ENCODE results near the gene P2RY11.

P2RY11 gene

GRCh38 chr19:10093295-10094186, 18.0 kb upstream of the P2RY11 start:
- no peak for DNase-seq

GRCh38 chr19:10095622-10095947, 15.9 kb upstream of the P2RY11 start:
- no peak for DNase-seq

DNA sequence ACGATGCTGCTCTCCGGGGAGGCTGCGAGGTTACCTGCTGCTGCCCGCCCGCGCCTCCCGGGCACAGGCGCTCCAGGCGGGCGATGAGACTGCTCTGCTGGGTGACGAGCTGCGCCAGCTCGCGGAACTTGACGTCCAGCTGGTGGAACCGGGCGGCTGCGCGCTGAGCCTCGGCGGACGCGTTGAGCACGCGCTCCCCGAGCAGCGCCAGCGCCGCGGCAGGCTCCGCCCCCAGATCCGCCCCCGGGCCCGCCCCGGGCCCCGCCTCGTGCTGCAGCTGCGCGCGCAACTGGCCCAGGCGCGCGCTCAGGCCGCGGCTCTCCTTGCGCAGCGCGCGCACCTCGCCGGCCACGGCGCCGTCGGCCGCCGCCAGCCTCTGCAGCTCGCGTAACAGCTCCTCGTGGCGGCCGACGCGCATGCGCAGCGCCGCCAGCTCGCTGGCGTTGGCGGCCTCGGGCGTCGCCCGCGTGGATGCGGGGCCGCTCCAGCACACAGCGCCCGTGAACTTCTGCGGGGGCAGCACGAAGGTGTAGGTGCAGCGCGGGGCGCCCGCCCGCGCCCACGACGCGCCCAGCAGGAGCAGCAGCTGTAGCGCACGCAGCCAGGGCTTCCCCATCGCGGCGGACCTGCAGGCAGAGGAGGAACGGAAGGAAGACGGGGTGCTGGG, 15.4 kb upstream of the P2RY11 start:
- DNase-seq: peak; percentile 97

GRCh38 chr19:10096615-10096963, 14.9 kb upstream of the P2RY11 start:
- DNase-seq: no peak

DNA sequence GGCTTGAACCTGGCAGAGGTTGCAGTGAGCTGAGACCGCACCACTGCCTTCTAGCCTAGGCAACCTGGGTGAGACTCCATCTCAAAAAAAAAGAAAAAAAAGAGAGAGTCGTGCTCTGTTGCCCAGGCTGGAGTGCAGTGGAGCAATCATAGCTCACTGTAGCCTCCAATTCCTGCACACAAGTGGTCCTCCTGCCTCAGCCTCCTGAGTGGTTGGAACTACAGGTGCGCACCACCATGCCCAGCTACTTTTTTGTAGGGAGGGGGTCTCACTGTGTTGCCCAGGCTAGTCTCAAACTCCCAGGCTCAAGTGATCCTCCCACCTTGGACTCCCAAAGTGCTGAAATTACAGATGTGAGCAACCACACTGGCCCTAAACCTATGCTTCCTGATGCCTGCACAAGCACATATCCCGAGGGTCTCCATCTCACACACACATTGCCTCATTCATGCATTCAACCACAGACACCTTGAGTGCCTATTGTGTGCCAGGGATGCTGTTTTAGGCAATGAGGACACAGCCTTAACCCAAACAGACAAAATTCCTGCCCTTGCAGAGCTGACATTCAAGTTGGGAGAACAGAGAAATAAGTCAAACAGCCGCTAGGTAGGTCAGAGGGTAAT, 11.2 kb upstream of the P2RY11 start:
- no peak for DNase-seq

GRCh38 chr19:10102787-10103236, 8.7 kb upstream of the P2RY11 start:
- no peak for DNase-seq

GRCh38 chr19:10104130-10104513, 7.4 kb upstream of the P2RY11 start:
- no peak for DNase-seq

DNA sequence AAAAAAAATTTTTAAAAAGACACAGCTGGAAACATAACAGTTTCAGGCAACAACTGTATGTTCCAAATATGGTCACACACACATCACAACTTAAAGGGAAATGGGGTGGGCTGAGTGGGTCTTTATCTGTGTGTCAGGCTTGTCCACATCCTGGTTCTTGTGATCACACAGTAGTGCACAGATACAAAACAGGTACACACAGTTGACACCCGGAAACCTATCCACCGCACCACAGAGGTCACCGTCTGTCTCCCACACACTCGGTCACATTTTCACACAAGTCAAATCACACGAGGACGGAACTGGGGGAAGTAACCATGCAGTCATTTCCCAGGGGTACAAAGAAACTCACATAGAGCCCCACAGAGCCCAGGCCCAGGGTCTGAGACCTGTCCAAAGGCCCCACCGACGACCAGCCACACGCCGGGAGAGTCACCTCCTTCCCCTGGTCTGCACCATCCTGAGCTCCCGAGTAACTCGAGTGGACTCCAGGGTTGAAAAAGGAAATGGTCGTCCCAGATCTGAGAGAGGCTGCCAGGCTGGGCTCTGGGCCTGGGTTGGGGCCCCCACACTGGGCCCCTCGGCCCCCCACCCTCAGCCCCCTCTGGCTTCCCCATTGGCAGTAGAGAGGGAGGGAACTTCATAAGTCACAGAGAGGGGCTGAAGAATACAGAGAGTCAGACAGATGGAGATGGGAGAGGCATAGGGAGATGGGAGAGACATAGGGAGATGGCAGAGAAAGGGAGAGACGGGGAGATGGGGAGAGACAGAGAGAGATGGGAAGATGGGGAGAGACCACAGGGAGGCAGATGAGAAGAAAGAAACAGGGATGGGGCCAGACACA, 6.6 kb upstream of the P2RY11 start:
- peak; percentile 69 for DNase-seq

- no peak for DNase-seq
These were observed 5.9 kb upstream of the P2RY11 start for GRCh38 chr19:10105509-10106099.

- peak; percentile 92 for DNase-seq
These were observed 5.2 kb upstream of the P2RY11 start, which contains the start of gene PPAN for GRCh38 chr19:10106100-10106936. PPAN (plus strand) TSS chr19:10106362; CDS start chr19:10106395, 33 bp downstream.

GRCh38 chr19:10107254-10107653, 4.2 kb upstream of the P2RY11 start:
- DNase-seq: no peak

- no peak for DNase-seq
These were observed 3.6 kb upstream of the P2RY11 start for GRCh38 chr19:10107817-10108367.

- DNase-seq: no peak
These were observed 2.0 kb upstream of the P2RY11 start for GRCh38 chr19:10109528-10109927.

DNA sequence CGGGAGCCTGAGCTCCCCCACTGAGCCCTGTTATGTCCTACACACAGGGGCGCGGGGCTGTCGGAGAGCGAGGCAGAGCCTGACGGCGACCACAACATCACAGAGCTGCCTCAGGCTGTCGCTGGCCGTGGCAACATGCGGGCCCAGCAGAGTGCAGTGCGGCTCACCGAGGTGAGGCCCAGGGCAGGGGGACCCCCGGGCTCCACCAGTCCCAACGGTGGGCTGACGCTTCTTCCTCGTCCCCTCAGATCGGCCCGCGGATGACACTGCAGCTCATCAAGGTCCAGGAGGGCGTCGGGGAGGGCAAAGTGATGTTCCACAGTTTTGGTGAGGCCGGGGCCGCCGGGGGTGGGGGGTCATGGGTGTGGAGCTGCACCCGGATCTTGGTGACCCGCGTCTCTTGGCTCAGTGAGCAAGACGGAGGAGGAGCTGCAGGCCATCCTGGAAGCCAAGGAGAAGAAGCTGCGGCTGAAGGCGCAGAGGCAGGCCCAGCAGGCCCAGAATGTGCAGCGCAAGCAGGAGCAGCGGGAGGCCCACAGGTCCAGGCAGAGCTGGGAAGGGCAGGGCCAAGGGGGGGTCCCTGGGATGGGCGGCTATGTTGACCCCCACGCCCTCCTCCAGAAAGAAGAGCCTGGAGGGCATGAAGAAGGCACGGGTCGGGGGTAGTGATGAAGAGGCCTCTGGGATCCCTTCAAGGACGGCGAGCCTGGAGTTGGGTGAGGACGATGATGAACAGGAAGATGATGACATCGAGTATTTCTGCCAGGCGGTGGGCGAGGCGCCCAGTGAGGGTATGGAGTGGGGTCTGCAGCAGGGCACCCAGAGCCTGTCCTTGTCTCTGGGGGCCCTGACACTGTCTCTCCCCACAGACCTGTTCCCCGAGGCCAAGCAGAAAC, 1.2 kb upstream of the P2RY11 start:
- no peak for DNase-seq

- no peak for DNase-seq
These were observed 548 bp upstream of the P2RY11 start for GRCh38 chr19:10110972-10111317.

- peak; percentile 67 for DNase-seq
These were observed 706 bp downstream of the P2RY11 start for GRCh38 chr19:10112037-10112761.

DNA sequence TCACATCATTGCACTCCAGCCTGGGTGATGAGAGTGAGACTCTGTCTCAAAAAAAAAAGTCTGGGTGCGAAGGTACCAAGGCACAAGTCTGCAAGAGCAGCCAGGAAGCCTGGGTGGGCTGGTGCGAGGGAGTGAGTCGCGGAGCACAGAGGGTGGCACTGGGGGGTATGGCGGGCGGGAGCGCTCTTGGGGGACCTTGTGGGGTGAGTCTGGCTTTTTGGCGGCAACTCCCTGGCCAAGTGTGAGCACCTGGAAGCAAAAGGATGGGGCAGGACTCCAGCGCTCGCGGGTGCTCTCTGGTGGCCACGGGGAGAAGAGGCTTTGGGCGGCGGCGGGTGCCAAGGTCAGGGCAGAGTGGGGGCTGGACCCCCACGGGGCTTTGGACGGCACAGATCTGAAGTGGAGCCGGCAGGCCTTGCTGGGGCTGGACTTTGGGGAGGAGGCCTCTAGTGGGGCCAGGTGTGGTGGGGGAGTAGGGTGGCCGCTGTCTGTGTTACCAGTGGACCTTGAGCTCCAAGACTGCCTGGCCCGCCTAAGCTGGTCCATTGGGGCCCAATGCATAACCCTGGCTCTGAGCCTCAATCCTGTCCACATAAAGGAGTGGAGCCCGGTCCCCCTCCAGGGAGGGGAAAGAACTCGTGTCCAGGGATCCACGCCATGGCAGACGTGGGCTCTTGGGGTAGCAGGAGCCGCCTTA, 1.6 kb downstream of the P2RY11 start:
- DNase-seq: peak; percentile 78

GRCh38 chr19:10113592-10113963, 2.1 kb downstream of the P2RY11 start:
- DNase-seq: no peak

Measured in activated T-cell treated with anti-CD3 and anti-CD28 coated beads, Interleukin-2, amount 50 U/mL, for 1 hour (primary cell).